Measurements from ENCODE around the gene ITPR2.

GRCh38 chr12:26492406-26492805 is 340.6 kb downstream of the ITPR2 start:
- TF ChIP-seq CREB1 (IDR thresholded peaks at IDR 0.05) = no peak
- TF ChIP-seq POLR2AphosphoS5 (IDR thresholded peaks at IDR 0.05; ENCODE audit: low read depth, low read length) = no peak
- TF ChIP-seq GABPA (IDR thresholded peaks at IDR 0.05; ENCODE audit: borderline replicate concordance, insufficient read depth, low read length) = no peak
- TF ChIP-seq, protein P1, sequence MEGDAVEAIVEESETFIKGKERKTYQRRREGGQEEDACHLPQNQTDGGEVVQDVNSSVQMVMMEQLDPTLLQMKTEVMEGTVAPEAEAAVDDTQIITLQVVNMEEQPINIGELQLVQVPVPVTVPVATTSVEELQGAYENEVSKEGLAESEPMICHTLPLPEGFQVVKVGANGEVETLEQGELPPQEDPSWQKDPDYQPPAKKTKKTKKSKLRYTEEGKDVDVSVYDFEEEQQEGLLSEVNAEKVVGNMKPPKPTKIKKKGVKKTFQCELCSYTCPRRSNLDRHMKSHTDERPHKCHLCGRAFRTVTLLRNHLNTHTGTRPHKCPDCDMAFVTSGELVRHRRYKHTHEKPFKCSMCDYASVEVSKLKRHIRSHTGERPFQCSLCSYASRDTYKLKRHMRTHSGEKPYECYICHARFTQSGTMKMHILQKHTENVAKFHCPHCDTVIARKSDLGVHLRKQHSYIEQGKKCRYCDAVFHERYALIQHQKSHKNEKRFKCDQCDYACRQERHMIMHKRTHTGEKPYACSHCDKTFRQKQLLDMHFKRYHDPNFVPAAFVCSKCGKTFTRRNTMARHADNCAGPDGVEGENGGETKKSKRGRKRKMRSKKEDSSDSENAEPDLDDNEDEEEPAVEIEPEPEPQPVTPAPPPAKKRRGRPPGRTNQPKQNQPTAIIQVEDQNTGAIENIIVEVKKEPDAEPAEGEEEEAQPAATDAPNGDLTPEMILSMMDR (IDR thresholded peaks at IDR 0.05; ENCODE audit: control extremely low read depth in 1 of 3, insufficient read depth in 1 of 3, low read depth in 1 of 3, low read length in 3 of 3) = no peak
- TF ChIP-seq TAF1 (IDR thresholded peaks at IDR 0.05; ENCODE audit: low read depth, low read length) = no peak
- no peak for TF ChIP-seq POLR2A (IDR thresholded peaks at IDR 0.05; ENCODE audit: control extremely low read depth in 1 of 2, low read depth in 2 of 2, low read length in 2 of 2)
- no peak for TF ChIP-seq EP300 (IDR thresholded peaks at IDR 0.05; ENCODE audit: borderline replicate concordance in 1 of 2, low read depth in 2 of 2, low read length in 2 of 2)
- TF ChIP-seq, protein P2, sequence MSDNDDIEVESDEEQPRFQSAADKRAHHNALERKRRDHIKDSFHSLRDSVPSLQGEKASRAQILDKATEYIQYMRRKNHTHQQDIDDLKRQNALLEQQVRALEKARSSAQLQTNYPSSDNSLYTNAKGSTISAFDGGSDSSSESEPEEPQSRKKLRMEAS (IDR thresholded peaks at IDR 0.05) = no peak
- no peak for TF ChIP-seq JUND (IDR thresholded peaks at IDR 0.05; ENCODE audit: low read length)
- no peak for TF ChIP-seq RFX5 (IDR thresholded peaks at IDR 0.05; ENCODE audit: borderline replicate concordance, low read depth, low read length)
- no peak for TF ChIP-seq GTF2F1 (IDR thresholded peaks at IDR 0.05; ENCODE audit: borderline replicate concordance, low read depth, low read length)
